COLO668 (cell line): Measurements from ENCODE around the gene DTX4.
A peak's percentile ranks its signal among the peaks of the same experiment; 100 is the strongest.

Source experiments
- DNase-seq: peaks from one replicate; lab custom pipeline; 2025; ENCODE audit not compliant: unreplicated experiment; lab: John Stamatoyannopoulos, UW

DTX4 gene

DNA sequence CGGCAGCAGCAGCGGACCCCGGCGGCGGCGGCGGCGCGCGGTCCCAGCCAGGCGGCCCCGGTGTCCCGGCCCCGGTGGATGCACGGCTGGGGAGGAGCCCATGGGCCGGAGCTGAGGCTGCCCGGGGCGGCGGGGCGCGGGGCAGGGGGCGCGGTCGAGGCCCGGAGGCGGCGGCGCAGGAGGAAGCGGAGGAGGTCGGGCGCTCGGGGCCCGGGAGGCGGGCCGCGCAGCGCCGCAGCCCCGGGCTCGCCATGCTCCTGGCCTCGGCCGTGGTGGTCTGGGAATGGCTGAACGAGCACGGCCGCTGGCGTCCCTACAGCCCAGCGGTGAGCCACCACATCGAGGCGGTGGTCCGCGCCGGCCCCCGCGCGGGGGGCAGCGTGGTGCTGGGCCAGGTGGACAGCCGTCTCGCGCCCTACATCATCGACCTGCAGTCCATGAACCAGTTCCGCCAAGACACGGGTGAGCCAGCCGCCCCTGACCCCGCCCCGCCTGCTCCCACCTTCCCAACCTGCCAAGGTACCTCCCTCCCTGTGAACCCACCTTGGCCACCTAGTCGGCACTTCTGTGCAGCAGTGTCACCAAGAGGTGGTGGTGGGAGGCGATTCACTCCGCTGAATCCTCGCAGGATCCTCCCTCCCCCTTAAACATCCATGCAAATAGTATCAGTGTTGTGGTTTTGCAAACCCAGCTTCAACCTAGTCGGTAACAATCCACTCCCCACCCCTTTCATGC lies 580 bp downstream of the DTX4 start:
- DNase-seq = peak; percentile 41

- DNase-seq = no peak
Measured at GRCh38 chr11:59173080-59173963, 1.4 kb downstream of the DTX4 start.

DNA sequence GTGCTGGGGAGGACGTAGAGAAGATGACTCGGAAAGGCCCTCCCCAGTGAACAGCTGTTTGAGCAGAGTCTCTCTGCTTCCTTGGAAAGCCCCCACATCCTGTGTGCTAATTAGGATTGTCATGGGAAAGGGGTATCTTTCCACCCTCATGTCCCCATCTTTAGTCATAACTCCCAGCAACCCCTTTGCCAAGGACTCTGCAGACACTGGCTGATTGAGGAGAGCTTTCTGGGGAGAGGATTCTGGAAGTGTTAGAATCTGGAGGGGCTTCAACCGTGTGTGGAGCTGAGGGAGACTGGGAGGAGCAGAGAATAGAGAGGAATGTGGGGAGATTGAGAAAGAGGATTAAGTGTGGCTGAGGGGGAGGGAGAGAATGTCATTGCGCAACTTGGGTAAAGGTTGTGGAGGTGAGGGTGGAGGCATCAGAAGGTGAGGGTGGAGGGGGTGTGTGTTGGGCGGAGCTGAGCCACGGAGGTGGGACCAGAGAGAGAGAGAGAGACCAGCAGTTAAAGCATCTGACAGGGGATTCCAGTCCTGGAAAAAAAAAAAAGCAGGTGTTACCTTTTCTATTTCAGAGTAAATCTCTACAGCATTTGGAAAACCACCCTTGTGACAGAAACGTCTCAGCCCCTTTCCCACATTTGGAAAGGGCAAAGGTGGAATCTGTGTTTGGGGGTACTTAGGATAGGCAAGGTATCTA lies 2.2 kb downstream of the DTX4 start:
- DNase-seq = no peak

DNA sequence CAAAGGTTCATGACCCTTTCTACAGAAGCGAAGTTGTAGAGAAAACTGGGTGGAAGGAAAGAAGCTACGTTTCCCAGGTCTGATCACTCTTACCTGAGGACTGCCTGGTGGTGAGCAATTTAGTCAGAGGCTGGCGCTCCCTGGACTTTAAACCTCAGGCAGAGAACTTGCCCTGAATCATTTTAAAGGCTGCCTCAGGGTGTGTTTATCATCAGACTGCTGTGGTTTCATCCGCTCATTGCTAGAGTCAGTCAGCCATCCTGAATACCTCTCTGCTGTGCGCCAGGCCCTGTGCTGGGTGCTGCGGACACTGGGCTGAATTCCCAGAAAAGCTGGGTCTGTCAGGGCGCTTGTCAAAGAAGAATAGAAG lies 2.7 kb downstream of the DTX4 start:
- no peak for DNase-seq

DNA sequence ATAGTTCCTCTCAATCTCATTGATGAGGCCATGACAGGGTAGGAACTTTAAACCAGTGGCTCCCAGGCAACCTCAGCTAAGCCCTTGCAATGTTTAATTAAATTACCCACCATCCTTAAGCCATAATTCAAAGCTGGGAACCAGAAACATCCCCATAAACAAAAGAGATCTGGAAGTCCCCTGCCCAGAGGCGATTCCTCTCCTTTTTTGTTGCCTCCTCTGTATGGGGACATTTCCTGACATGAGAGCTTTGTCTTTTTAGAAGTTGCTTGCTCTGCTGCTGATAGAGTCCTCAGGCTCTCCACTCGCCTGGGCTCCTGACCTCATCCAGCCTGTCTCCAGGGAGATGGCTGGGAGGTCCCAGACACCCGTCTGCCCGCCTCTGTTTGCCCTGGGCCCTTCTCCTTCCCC lies 3.2 kb downstream of the DTX4 start:
- DNase-seq = no peak

DNA sequence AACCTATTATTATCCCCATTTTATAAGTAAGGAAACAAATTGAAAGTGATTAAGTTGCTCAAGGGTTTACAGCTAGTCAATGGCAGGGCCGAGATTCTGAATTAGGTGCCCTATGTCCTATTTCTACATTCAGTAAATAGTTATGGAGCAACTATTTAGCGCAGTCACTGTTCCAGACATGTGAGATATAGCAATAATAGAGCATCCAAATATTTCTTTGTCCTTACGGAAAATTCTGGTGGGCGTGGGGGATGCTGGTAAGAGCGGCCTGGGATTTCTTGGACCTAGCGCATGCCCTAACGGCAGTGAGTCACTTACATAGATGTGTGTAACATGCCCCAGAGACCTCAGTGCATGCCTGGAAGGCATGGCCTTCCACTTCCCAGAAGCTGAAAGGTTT lies 4.4 kb downstream of the DTX4 start:
- no peak for DNase-seq

GRCh38 chr11:59178402-59178801 lies 6.5 kb downstream of the DTX4 start:
- DNase-seq = no peak

DNA sequence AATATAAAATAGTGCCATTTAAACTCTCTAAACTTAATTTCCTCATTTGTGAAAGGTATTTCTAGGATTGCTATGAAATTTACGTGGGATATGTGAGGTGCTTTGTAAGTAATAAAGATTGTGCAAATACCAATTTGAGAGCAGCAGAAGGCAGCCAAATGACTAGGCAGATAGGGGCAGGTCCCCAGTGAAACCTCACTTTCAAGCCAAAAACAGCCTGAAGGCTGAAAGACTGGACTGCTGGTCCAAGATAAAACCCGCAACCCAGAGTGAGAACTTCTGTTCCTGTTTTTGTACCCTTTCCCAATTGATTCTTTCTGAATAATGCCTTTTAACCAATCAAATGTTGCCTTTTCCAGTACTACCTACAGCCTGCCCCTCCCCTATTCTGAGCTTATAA lies 7.2 kb downstream of the DTX4 start:
- no peak for DNase-seq

DNA sequence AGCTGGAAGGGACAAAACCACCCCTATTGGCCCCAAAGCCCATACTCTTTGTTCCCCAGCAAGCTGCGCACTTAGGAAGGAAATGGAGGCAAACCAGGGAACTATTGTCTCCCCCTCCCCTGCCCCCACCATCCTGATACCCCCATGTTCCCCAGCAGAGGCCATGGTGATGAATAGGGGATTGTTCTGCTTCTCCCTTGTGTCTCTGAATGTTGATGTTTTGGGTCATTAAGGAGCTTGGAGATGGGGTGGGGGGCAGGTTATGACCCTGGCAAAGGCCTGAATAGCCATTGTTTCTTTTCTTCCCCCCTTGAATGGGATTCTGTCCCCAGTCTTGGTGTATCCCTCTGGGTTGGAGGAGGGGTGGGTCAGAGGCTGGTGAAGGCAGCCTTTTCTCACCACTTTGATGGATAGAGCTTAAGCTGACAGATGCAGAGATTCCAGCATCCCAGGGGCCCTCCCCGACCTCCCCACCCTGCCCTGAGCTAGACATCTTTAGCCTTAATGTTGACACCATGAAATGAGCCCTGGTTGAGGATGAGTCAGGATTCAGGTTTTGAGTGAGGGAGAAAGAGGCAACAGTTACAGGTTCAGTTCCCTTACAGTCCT lies 8.3 kb downstream of the DTX4 start:
- no peak for DNase-seq

GRCh38 chr11:59180907-59181306 lies 9.0 kb downstream of the DTX4 start:
- no peak for DNase-seq

DNA sequence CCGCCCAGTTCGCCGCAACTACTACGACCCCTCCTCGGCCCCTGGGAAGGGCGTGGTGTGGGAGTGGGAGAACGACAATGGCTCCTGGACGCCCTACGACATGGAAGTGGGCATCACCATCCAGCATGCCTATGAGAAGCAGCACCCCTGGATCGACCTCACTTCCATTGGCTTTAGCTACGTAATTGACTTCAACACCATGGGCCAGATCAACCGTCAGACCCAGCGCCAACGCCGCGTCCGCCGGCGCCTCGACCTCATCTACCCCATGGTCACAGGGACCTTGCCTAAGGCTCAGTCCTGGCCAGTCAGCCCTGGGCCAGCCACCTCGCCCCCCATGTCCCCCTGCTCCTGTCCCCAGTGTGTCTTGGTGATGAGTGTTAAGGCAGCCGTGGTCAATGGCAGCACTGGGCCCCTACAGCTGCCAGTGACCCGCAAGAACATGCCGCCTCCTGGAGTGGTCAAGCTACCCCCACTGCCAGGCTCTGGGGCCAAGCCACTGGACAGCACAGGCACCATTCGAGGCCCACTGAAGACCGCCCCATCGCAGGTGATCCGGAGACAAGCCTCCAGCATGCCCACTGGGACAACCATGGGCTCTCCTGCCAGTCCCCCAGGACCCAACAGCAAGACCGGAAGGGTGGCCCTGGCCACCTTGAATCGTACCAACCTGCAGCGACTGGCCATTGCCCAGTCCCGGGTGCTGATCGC lies 10.0 kb downstream of the DTX4 start:
- no peak for DNase-seq

DNA sequence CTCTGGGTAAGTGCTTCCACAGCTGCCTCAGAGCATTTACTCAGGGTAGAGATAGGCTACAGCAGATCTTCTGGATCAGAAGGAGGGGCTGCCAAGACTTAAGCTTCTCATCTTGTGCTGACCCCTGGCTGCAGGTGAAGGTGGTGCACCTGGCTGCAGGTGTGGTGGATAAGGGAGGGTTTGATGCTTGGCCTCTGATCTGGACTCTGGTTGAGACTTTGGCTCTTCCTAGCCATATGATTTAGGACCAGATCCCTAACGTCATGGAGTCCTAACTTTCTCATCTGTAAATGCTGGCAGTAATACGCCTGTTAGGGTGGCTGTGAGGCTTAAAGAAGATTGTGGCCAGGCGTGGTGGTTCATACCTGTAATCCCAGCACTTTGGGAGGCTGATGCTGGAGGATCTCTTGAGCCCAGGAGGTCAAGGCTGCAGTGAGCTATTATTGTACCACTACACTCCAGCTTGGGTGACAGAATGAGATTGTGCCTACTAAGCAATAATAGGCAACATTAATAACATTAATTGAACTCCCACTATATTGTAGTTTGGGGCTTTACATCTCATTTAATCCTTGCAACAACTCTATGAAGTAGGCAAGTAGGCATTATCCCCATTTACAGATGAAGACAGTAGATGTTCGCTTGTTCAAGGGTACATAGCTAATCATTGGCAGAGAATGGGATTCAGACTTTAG lies 10.7 kb downstream of the DTX4 start:
- no peak for DNase-seq

DNA sequence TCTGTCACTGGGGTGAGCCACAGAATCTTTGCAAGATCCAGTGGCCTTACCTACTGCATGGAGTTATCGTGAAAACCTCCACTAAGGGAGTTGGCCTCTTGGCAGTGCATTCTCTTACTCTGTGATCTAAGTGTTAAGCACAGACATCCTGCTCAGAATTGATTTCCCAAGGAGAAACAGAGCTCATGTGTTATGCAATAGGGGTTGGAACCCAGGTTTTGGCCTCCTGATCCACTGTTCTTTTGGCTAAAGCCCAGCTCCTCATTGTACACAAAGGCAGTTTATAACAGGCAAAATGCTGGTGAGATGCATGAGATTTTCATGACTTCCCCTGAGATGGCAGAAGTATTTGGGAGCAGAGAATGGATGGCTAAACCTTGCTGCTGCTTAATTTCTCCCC lies 11.8 kb downstream of the DTX4 start:
- no peak for DNase-seq

DNA sequence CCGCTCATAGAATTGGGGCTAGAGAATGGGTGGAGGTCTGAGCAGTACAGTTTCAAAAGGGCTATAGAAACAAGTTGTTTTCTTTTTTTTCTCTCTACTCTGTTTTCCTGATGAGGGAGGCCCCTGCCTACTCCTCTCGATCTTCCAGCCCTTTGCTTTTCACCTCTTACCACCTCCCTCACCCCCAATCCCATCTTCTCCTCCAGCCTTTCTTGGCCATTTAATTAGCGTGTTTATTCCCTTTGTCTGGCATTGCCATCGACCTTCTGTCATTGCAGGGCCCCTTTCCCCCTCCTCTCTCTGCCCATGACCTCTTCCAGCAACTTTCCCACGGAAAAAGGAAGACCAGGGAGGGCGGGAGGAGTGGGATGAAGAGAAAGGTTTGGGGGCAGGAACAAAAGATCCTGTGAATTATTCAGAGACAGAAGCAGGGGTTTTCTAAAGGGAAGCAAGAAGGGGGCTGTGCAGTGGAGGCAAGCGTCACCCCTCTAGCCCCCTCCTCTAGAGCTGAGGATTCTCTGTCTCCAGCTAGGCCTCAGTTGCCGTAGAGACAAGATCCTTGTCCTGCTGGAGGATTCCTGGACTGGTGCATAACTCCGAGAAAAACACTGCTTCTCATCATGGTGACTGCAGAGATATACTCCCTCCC lies 12.9 kb downstream of the DTX4 start:
- DNase-seq = no peak

DNA sequence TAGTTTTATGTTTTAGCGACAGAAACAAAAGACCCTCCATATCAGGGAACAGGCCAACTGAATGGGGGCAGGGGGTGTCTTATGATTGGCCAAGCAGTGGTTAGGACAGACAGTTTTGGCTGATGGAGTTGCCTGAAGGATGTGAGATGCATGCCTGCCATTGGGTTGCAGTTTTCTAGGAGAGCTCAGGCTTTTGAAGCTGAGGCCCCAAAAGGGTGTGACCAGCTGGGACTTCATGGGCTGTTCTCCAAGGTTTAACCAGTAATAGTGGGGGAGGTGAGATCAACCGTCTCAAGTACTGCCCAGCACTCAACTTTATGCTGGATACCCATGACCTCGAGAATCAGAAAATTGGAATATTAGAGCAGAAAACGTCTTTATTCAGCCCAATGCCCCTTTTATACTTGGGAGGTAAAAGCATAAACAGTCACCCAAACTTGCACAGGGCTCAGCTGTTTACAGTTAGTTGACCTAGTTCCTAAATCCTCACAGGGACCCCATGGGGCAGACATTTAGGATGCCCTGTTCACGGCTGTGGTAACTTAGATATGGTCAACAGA lies 13.5 kb downstream of the DTX4 start:
- DNase-seq = no peak

GRCh38 chr11:59186130-59186594 lies 14.2 kb downstream of the DTX4 start:
- no peak for DNase-seq

DNA sequence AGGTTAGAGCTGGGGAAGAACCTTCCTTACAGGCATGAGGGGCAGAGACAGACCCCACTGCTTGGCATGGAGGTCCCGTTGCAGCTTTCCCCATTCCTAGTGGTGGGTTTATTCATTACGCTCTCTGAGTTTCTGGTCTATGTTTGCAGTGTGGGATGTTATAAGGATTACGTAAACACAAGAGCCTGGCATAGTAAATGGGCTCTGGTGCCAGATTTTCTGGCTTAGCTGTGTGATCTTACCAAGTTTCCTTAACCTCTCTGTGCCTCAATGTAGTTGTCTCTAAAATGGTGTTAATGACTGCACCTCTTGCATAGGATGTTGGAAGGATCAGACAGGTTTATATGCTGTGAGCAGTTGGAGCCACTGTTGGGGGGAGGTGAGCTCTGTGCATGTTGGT lies 15.1 kb downstream of the DTX4 start:
- no peak for DNase-seq

DNA sequence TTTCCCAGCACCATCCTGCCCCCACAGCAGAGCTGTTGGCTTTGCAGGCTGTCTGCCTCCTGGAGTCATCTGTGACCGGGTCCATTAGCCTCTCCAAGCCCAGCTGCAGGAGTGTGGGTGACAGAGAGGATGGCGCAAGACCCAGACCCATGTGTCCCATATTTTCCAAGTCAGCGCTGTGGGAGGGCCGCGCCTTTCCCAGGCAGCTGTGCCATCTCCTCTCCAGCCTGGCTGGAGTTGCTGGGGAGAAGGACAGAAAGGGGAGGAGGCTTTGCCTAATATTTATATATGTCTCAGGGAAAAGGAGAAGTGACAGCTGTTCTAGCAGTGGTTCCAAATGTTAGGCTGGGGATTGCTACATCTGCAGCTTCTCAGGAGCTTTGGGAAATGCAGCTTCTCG lies 15.7 kb downstream of the DTX4 start:
- DNase-seq = no peak

- no peak for DNase-seq
Measured at GRCh38 chr11:59188954-59189353, 17.0 kb downstream of the DTX4 start.
